Natural killer cell (primary cell): ENCODE measurements around the gene GATAD2A. TPM values are rescaled to one million over a fixed set of nuclear protein-coding genes. Genes with fewer than 3 reads are reported as not detected.
A peak's percentile ranks its signal among the peaks of the same experiment; 100 is the strongest.

ENCODE experiments used
- ATAC-seq, 3 donors: fragments of 150-1000 bp in 2 of 3; fragments of 200-7000 bp in 1 of 3; cut with Tn5 transposase; 1 replicate in 1 of 3; 2 replicates in 2 of 3; pipeline ENCODE4 v1.10.0; 2021; ENCODE audit warnings: mild to moderate bottlenecking in 2 of 3, moderate library complexity in 2 of 3
- DNase-seq, 2 donors: peaks; one replicate each; pipeline versions ENCODE4 v3.0.0 to v3.0.0-alpha.2; 2013 to 2021; ENCODE audit warnings: mixed read lengths in 1 of 2
- H3K27ac ChIP-seq: one replicate; pipeline ENCODE4 v1.5.1; 2013; ENCODE audit warnings: mild to moderate bottlenecking, low read length
- H3K27me3 ChIP-seq: one replicate; pipeline ENCODE4 v1.6.1; 2013; ENCODE audit warnings: low read length; ENCODE audit not compliant: control insufficient read depth, insufficient read depth
- H3K36me3 ChIP-seq: one replicate; pipeline ENCODE4 v1.6.1; 2013; ENCODE audit warnings: low read length; ENCODE audit not compliant: control insufficient read depth, insufficient read depth
- H3K4me1 ChIP-seq: one replicate; pipeline ENCODE4 v1.6.1; 2013; ENCODE audit warnings: low read length; ENCODE audit not compliant: control insufficient read depth, insufficient read depth
- H3K4me3 ChIP-seq: one replicate; pipeline ENCODE4 v1.5.1; 2013; ENCODE audit warnings: low read length
- H3K9me3 ChIP-seq: one replicate; pipeline ENCODE4 v1.6.1; 2013; ENCODE audit warnings: low read length; ENCODE audit not compliant: control insufficient read depth, insufficient read depth
- H3K27ac Mint-ChIP-seq, 2 donors: one replicate each; pipeline ENCODE4 v1.8.0; 2022; ENCODE audit warnings: mild to moderate bottlenecking in 2 of 2, mixed read lengths in 2 of 2, moderate library complexity in 1 of 2
- H3K27me3 Mint-ChIP-seq, 2 donors: one replicate each; pipeline ENCODE4 v1.8.0; 2022; ENCODE audit warnings: low read depth in 2 of 2, mixed read lengths in 2 of 2
- H3K36me3 Mint-ChIP-seq: one replicate; pipeline ENCODE4 v1.8.0; 2022; ENCODE audit warnings: mixed read lengths
- H3K4me1 Mint-ChIP-seq, 2 donors: one replicate each; pipeline ENCODE4 v1.8.0; 2022; ENCODE audit warnings: mixed read lengths in 2 of 2
- H3K4me3 Mint-ChIP-seq: one replicate; pipeline ENCODE4 v1.8.0; 2022; ENCODE audit warnings: mild to moderate bottlenecking, moderate library complexity, mixed read lengths
- H3K9me3 Mint-ChIP-seq, 2 donors: one replicate each; pipeline ENCODE4 v1.8.0; 2022; ENCODE audit warnings: mixed read lengths in 2 of 2
- WGBS: methylation state at CpG from one replicate; pipeline ENCODE4 v1.1.7; 2013; ENCODE audit warnings: missing lambda C conversion rate; ENCODE audit not compliant: insufficient coverage; 5-methylcytosine and 5-hydroxymethylcytosine counted together
- intact Hi-C: fragments of 100-400 bp; cut with micrococcal nuclease; formaldehyde crosslinking; loops from one replicate; pipeline ENCODE4 v1.14.2; 2022
- total RNA-seq, 4 donors: library from RNA; stranded (reverse); fragments of 120-200 nt in 1 of 4; gene quantifications; one replicate each; pipeline versions ENCODE4 v1.2.3 to v1.2.4, GENCODE V29; 2013 to 2022
- TF ChIP-seq, protein P1 (sequence below): fragments of 200-600 bp; IDR thresholded peaks from one replicate; pipeline ENCODE4 v1.8.0; 2022; ENCODE audit warnings: antibody characterized with exemption

Gene GATAD2A
- total RNA-seq, 3 donors from 2014 or later (not counting 1 experiment from before 2014, with no cell fraction given), result 209 to 232 (median 230) TPM

- H3K4me3 ChIP-seq, result no peak overlapping the region
- H3K4me3 Mint-ChIP-seq, result no peak overlapping the region
- 93% methylated on average over 10 of the region's 10 CpGs for WGBS
- TF ChIP-seq, protein P1, sequence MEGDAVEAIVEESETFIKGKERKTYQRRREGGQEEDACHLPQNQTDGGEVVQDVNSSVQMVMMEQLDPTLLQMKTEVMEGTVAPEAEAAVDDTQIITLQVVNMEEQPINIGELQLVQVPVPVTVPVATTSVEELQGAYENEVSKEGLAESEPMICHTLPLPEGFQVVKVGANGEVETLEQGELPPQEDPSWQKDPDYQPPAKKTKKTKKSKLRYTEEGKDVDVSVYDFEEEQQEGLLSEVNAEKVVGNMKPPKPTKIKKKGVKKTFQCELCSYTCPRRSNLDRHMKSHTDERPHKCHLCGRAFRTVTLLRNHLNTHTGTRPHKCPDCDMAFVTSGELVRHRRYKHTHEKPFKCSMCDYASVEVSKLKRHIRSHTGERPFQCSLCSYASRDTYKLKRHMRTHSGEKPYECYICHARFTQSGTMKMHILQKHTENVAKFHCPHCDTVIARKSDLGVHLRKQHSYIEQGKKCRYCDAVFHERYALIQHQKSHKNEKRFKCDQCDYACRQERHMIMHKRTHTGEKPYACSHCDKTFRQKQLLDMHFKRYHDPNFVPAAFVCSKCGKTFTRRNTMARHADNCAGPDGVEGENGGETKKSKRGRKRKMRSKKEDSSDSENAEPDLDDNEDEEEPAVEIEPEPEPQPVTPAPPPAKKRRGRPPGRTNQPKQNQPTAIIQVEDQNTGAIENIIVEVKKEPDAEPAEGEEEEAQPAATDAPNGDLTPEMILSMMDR, result no peak
- H3K9me3 Mint-ChIP-seq, result no peaks in the 10 kb centered on the region
- peaks cover 0 to 4% of the 10 kb centered on the region in 2 donors for H3K27me3 Mint-ChIP-seq
- H3K4me1 Mint-ChIP-seq, result no peaks in the 10 kb centered on the region
- ATAC-seq, result no peak
- no peaks in the 10 kb centered on the region for H3K36me3 ChIP-seq
- H3K27ac Mint-ChIP-seq, result no peak overlapping the region
- no peaks in the 10 kb centered on the region for H3K36me3 Mint-ChIP-seq
- H3K27me3 ChIP-seq, result no peaks in the 10 kb centered on the region
- intact Hi-C loops, result no loop called here
- H3K9me3 ChIP-seq, result no peaks in the 10 kb centered on the region
- H3K27ac ChIP-seq, result no peak overlapping the region
- H3K4me1 ChIP-seq, result peaks cover 6% of the 10 kb centered on the region
- no peak for DNase-seq
These were observed 148.2 kb downstream of the GATAD2A start for GRCh38 chr19:19553670-19554069.

DNA sequence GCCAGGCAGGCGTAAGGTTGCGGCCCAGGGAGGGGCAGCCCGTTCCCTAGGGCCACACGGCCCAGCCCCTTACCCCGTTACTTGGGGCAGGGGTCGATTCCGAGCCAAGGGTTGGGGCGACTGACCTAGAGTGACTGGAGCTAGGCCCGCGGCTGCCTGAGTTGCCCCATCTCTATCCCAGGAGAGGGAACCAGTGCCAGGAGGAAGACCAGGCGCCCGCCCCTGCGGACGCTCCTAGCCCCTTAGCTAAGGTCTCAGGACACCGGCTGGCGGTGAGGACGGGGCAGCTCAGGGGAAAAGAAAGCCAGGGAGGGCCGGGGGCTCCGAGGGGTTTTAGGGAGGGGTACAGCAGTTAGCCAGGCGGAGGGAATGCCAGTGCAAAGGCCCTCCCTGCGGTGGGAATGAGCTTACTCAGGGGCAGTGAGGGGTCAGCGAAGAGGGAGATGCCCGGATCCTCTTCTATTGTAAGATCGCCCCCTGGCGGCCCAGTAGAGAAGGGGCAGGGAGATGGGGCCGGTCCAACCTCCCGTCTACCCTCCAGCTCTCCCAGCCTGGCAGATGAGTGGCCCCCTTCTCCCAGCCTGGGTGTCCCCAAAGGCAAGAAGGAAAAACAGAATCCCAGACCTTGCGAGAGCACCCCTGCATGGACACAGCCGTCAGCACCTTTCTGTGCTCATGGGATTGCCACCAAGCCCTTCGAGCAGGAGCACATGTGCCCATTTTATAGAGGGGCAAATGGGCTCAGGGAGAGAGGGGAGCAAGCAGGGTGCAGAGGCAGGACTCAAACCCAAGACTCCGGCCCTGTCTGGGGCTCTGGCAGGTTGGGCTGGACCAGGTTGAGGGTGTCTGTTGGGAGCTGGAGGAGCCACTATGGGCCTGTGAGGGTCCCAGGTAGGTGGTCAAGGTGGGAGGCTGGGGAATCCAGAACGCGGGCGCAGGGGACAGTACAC is 148.9 kb downstream of the GATAD2A start:
- Mint-ChIP-seq H3K4me3 (no peak overlapping the region), H3K4me1 (no peaks in the 10 kb centered on the region), H3K36me3 (no peaks in the 10 kb centered on the region), H3K27me3 (no peaks in the 10 kb centered on the region), H3K27ac (peak overlapping the region in 1 of 2 donors; percentile 22), H3K9me3 (no peaks in the 10 kb centered on the region)
- no peaks in the 10 kb centered on the region for H3K36me3 ChIP-seq
- no peak overlapping the region for H3K4me3 ChIP-seq
- WGBS, result 74% methylated on average over 34 of the region's 34 CpGs
- intact Hi-C loops, result no loop called here
- peak; percentile 59 to 79 (median 72) for ATAC-seq
- TF ChIP-seq, protein P1, result peak; percentile 79
- peaks cover 6% of the 10 kb centered on the region for H3K4me1 ChIP-seq
- no peak overlapping the region for H3K27ac ChIP-seq
- peak; percentile 60 to 74 for DNase-seq
- H3K9me3 ChIP-seq, result no peaks in the 10 kb centered on the region
- no peaks in the 10 kb centered on the region for H3K27me3 ChIP-seq

DNA sequence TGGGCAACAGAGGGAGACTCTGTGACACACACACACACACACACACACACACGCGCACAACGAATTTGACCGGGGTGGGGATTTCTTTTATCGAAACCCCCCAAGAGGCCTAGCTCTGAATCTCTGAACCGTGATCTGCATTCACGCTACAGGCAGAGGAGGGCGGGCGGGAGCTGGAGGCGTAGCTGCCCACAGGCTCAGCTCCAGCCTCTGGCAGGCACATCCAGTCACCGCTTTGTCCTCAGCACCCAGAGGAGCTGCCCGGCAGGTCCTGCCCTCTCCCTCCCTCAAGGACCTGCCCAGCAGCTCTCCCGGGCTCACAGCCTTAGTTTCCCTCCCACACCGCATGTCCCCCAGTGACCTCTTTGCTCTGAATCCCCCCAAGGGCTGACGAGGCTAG is 152.6 kb downstream of the GATAD2A start:
- Mint-ChIP-seq H3K27ac (no peak overlapping the region), H3K4me1 (no peaks in the 10 kb centered on the region), H3K27me3 (no peaks in the 10 kb centered on the region), H3K36me3 (no peaks in the 10 kb centered on the region), H3K9me3 (no peaks in the 10 kb centered on the region), H3K4me3 (no peak overlapping the region)
- intact Hi-C loops, result no loop called here
- Histone ChIP-seq H3K36me3 (no peaks in the 10 kb centered on the region), H3K9me3 (no peaks in the 10 kb centered on the region), H3K27ac (no peak overlapping the region), H3K4me1 (peaks cover 6% of the 10 kb centered on the region), H3K4me3 (no peak overlapping the region), H3K27me3 (no peaks in the 10 kb centered on the region)
- no peak for ATAC-seq
- TF ChIP-seq, protein P1, result no peak
- 85% methylated on average over 15 of the region's 15 CpGs for WGBS
- no peak for DNase-seq

Other genes starting within 250 kb of the GATAD2A start
- 1 to 10 TPM; 4.7 to 7.0 (median 5.6) TPM for gene MEF2B, start 235.4 kb upstream of the GATAD2A start, total RNA-seq
- gene BORCS8, start 213.5 kb upstream of the GATAD2A start, total RNA-seq, result 10 to 100 TPM; 28.2 to 42.4 (median 33.2) TPM
- 10 to 100 TPM; 50.1 to 67.5 (median 66.0) TPM for gene RFXANK, start 213.4 kb upstream of the GATAD2A start, total RNA-seq
- 10 to 100 TPM; 14.7 to 16.7 (median 16.4) TPM for gene NR2C2AP, start 202.3 kb upstream of the GATAD2A start, total RNA-seq
- not detected for gene NCAN, start 193.7 kb upstream of the GATAD2A start, total RNA-seq
- not detected for gene TM6SF2, start 132.4 kb upstream of the GATAD2A start, total RNA-seq
- gene SUGP1, start 85.2 kb upstream of the GATAD2A start, total RNA-seq, result 10 to 100 TPM; 64.7 to 86.5 (median 75.8) TPM
- gene MAU2, start 84.8 kb upstream of the GATAD2A start, total RNA-seq, result 100 to 1,000 TPM; 144 to 164 (median 151) TPM
- gene TSSK6, start 109.9 kb downstream of the GATAD2A start, total RNA-seq, result 1 to 10 TPM; 2.2 to 2.5 (median 2.3) TPM
- gene NDUFA13, start 110.5 kb downstream of the GATAD2A start, total RNA-seq, result 100 to 1,000 TPM; 165 to 191 (median 188) TPM
- gene YJEFN3, start 123.2 kb downstream of the GATAD2A start, total RNA-seq, result 1 to 10 TPM; 4.0 to 6.0 (median 4.3) TPM
- gene CILP2, start 132.6 kb downstream of the GATAD2A start, total RNA-seq, result under 1 TPM; 0.05 to 0.20 (median 0.11) TPM
- 10 to 100 TPM; 10.7 to 15.9 (median 11.1) TPM for gene PBX4, start 213.0 kb downstream of the GATAD2A start, total RNA-seq
- gene LPAR2, start 222.5 kb downstream of the GATAD2A start, total RNA-seq, result 10 to 100 TPM; 52.1 to 81.5 (median 56.4) TPM
- 100 to 1,000 TPM; 134 to 188 (median 150) TPM for gene GMIP, start 238.0 kb downstream of the GATAD2A start, total RNA-seq